SK-N-MC (cell line): ENCODE data around the gene CDK17.

Experiments used
- EZH2 ChIP-seq: fragments of 200-600 bp; sonication (generic); IDR thresholded peaks from one replicate; pipeline ENCODE4 v1.6.1; 2017; ENCODE audit warnings: antibody characterized with exemption
- FOXP2 ChIP-seq: optimal IDR thresholded peaks from 2 replicates; pipeline ENCODE3; 2011; ENCODE audit warnings: mild to moderate bottlenecking, moderate library complexity; ENCODE audit not compliant: insufficient read depth; ENCODE audit errors: extremely low read length, control extremely low read depth
- POLR2AphosphoS5 ChIP-seq: IDR thresholded peaks from 2 replicates; pipeline ENCODE4 v1.6.1; 2012; ENCODE audit warnings: mild to moderate bottlenecking, low read depth, low read length, borderline replicate concordance

DNA sequence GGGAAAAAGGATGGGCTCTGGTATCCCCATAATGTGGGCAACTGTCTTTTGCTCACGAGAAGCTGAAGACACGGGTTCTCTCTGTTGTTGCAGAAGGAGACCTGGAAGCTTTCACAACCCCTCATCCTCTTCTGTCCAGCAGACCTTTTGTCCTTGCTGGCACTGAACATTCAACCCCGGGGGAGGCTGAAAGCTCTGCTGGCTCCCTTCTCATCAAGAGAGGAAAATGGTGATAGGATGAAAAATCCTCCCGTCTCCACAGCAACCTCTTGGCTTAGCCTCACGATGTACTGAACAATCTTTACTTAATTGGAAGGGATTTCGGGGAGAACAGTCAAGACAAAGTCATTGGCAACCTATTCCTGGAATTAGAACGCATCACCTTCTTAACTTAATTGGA, 167.1 kb downstream of the CDK17 start:
- no peak for TF ChIP-seq POLR2AphosphoS5
- no peak for TF ChIP-seq EZH2
- TF ChIP-seq FOXP2, result no peak
